GM23338 (cell line): ENCODE results near the gene TRIO. TPM values are rescaled to one million over a fixed set of nuclear protein-coding genes. Genes with fewer than 3 reads are reported as not detected.

Experiments used
- ATAC-seq: fragments of 200-7000 bp; cut with Tn5 transposase; 3 replicates; pipeline ENCODE4 v1.9.1; 2020
- DNase-seq: peaks from one replicate; pipeline ENCODE4 v3.0.0-alpha.2; 2015; ENCODE audit warnings: low spot score
- H2AFZ ChIP-seq: fragments of 200-600 bp; sonication (generic); 2 replicates; pipeline ENCODE4 v1.8.0; 2016; ENCODE audit warnings: antibody characterized with exemption, mild to moderate bottlenecking, moderate library complexity
- H3F3A ChIP-seq: fragments of 200-600 bp; sonication (generic); replicated peaks from 2 replicates; pipeline ENCODE4 v1.8.0; 2017; ENCODE audit warnings: antibody characterized with exemption, mixed run types, low read depth
- H3K27ac ChIP-seq: fragments of 200-600 bp; sonication (generic); 2 replicates; pipeline ENCODE4 v1.6.1; 2016; ENCODE audit warnings: low read depth
- H3K27me3 ChIP-seq: fragments of 200-600 bp; sonication (generic); 2 replicates; pipeline ENCODE4 v1.8.0; 2016; ENCODE audit warnings: mild to moderate bottlenecking, mixed run types, moderate library complexity; ENCODE audit not compliant: insufficient read depth
- H3K36me3 ChIP-seq: fragments of 200-600 bp; sonication (generic); 2 replicates; pipeline ENCODE4 v1.8.0; 2016; ENCODE audit warnings: mild to moderate bottlenecking; ENCODE audit not compliant: insufficient read depth
- H3K4me1 ChIP-seq: fragments of 200-600 bp; sonication (generic); 2 replicates; pipeline ENCODE4 v1.8.0; 2016; ENCODE audit warnings: mild to moderate bottlenecking, moderate library complexity; ENCODE audit not compliant: insufficient read depth
- H3K4me2 ChIP-seq: fragments of 200-600 bp; sonication (generic); 2 replicates; pipeline ENCODE4 v1.7.1; 2017; ENCODE audit warnings: mixed run types
- H3K4me3 ChIP-seq: fragments of 200-600 bp; sonication (generic); 2 replicates; pipeline ENCODE4 v1.6.1; 2016; ENCODE audit warnings: mixed run types
- H3K79me2 ChIP-seq: fragments of 200-600 bp; sonication (generic); replicated peaks from 2 replicates; pipeline ENCODE4 v1.8.0; 2017; ENCODE audit warnings: mild to moderate bottlenecking; ENCODE audit not compliant: insufficient read depth
- H3K9me2 ChIP-seq: fragments of 200-600 bp; sonication (generic); 2 replicates; pipeline ENCODE4 v1.8.0; 2017; ENCODE audit not compliant: insufficient read depth
- H4K20me1 ChIP-seq: fragments of 200-600 bp; sonication (generic); replicated peaks from 2 replicates; pipeline ENCODE4 v1.8.0; 2017; ENCODE audit warnings: mild to moderate bottlenecking; ENCODE audit not compliant: insufficient read depth
- H3K27ac Mint-ChIP-seq: 2 replicates; pipeline ENCODE4 v1.8.0; 2020; ENCODE audit warnings: inconsistent platforms, mild to moderate bottlenecking, moderate library complexity, mixed read lengths
- H3K27me3 Mint-ChIP-seq: 3 replicates; pipeline ENCODE4 v1.8.0; 2022; ENCODE audit warnings: low read depth, mild to moderate bottlenecking, moderate library complexity, mixed read lengths, inconsistent platforms; ENCODE audit not compliant: insufficient read depth, poor library complexity
- H3K36me3 Mint-ChIP-seq: 3 replicates; pipeline ENCODE4 v1.8.0; 2021; ENCODE audit warnings: low read depth, mild to moderate bottlenecking, inconsistent platforms, moderate library complexity, mixed read lengths
- H3K4me1 Mint-ChIP-seq: 3 replicates; pipeline ENCODE4 v1.8.0; 2020; ENCODE audit warnings: mild to moderate bottlenecking, inconsistent platforms, mixed read lengths
- H3K4me3 Mint-ChIP-seq: 3 replicates; pipeline ENCODE4 v1.8.0; 2021; ENCODE audit warnings: moderate library complexity, mild to moderate bottlenecking, inconsistent platforms, mixed read lengths
- H3K9me3 Mint-ChIP-seq: 3 replicates; pipeline ENCODE4 v1.8.0; 2020; ENCODE audit warnings: moderate library complexity, mild to moderate bottlenecking, inconsistent platforms, mixed read lengths
- CREB1 ChIP-seq: fragments of 250-450 bp; sonication (Bioruptor Pico); IDR thresholded peaks from 2 replicates; pipeline ENCODE4 v1.5.0; 2020; ENCODE audit warnings: low read depth, mild to moderate bottlenecking, moderate library complexity
- EZH2 ChIP-seq: fragments of 200-600 bp; sonication (generic); IDR thresholded peaks from one replicate; pipeline ENCODE4 v1.8.0; 2017; ENCODE audit warnings: antibody characterized with exemption, mild to moderate bottlenecking, low read depth; ENCODE audit not compliant: unreplicated experiment
- EZH2phosphoT487 ChIP-seq: fragments of 200-600 bp; sonication (generic); IDR thresholded peaks from one replicate; pipeline ENCODE4 v1.8.1; 2018; ENCODE audit warnings: antibody characterized with exemption; ENCODE audit not compliant: unreplicated experiment
- JUNB ChIP-seq: IDR thresholded peaks from one replicate; pipeline ENCODE4 v1.6.1; 2016; ENCODE audit warnings: antibody characterized with exemption; ENCODE audit not compliant: unreplicated experiment
- NANOG ChIP-seq: IDR thresholded peaks from 2 replicates; pipeline ENCODE4 v1.6.1; 2016; ENCODE audit warnings: antibody characterized with exemption, borderline replicate concordance
- POLR2AphosphoS5 ChIP-seq: IDR thresholded peaks from 2 replicates; pipeline ENCODE4 v1.6.1; 2016; ENCODE audit warnings: antibody characterized with exemption, low read depth
- STAT1 ChIP-seq: IDR thresholded peaks from one replicate; pipeline ENCODE4 v1.6.1; 2016; ENCODE audit warnings: antibody characterized with exemption; ENCODE audit not compliant: unreplicated experiment
- ZNF331 ChIP-seq: fragments of 250-450 bp; sonication (Bioruptor Pico); IDR thresholded peaks from 2 replicates; pipeline ENCODE4 v1.5.0; 2020; ENCODE audit warnings: low read depth, mild to moderate bottlenecking, moderate library complexity
- polyA plus RNA-seq: library from polyadenylated mRNA; unstranded; fragments of >200 nt; fragmentation: Nextera tagmentation; extraction: Ambion mirVana; gene quantifications from 2 replicates; pipeline ENCODE4 v1.2.1, GENCODE V29; 2016
- total RNA-seq: library from RNA; depleted of rRNA; stranded (reverse); fragments of >200 nt; shearing (Covaris generic); gene quantifications from 2 replicates; pipeline ENCODE4 v1.2.3, GENCODE V29; 2014
- TF ChIP-seq, protein P1 (sequence below): IDR thresholded peaks from one replicate; pipeline ENCODE4 v1.6.1; 2018; ENCODE audit warnings: antibody characterized with exemption; ENCODE audit not compliant: unreplicated experiment
- TF ChIP-seq, protein P2 (sequence below), 2 experiments: fragments of 200-600 bp in 1 of 2; sonication (generic) in 1 of 2; conservative IDR thresholded peaks; 2 replicates each; pipeline versions ENCODE4 v1.5.1 to v1.6.1; 2016 to 2017; ENCODE audit warnings: antibody characterized with exemption in 2 of 2, low read depth in 2 of 2, mild to moderate bottlenecking in 2 of 2, moderate library complexity in 1 of 2
- TF ChIP-seq, protein P3 (sequence below): IDR thresholded peaks from 2 replicates; pipeline ENCODE4 v1.6.1; 2016; ENCODE audit warnings: antibody characterized with exemption
- TF ChIP-seq, protein P4 (sequence below): fragments of 250-450 bp; sonication (Bioruptor Pico); IDR thresholded peaks from 2 replicates; pipeline ENCODE4 v1.5.0; 2020; ENCODE audit warnings: mild to moderate bottlenecking, moderate library complexity

Gene TRIO
- total and polyA plus RNA-seq, 2 experiments from 2014 or later = 13.8 to 113 TPM

DNA sequence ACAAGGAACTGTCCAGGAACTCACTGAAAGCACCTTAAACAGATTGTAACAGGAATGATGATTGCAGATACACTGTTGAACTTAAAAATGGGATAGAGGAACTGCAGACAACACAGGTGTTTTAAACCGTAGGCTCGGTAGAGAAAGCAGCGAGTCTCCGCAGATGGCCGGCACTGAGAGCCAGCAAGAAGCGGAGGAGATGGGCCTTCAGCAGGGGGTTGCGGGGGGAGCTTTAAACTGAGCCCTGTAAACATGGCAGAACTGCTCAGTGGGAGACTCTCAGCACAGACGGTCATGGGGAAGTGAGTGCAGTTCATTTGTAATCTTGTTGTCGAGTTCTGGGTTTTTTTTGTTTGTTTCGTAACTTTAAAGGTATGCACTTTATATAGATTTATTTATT, 283.4 kb downstream of the TRIO start:
- peak; percentile 20; the same call in 2 of the 3 replicates for ATAC-seq
- H3K36me3 Mint-ChIP-seq = peaks cover 24% of the 10 kb centered on the region; the same call in 2 of the 3 replicates
- Histone ChIP-seq H2AFZ (no peak overlapping the region), H3F3A (no peaks in the 10 kb centered on the region), H3K9me2 (no peaks in the 10 kb centered on the region), H3K79me2 (no peaks in the 10 kb centered on the region), H3K4me1 (no peaks in the 10 kb centered on the region), H3K4me2 (no peak overlapping the region), H3K4me3 (no peak overlapping the region), H4K20me1 (peaks cover 3% of the 10 kb centered on the region; the same call in 1 of the 2 replicates), H3K27me3 (no peaks in the 10 kb centered on the region), H3K36me3 (no peaks in the 10 kb centered on the region), H3K27ac (no peak overlapping the region; the same call in 1 of the 2 replicates)
- no peaks in the 10 kb centered on the region; the same call in 2 of the 3 replicates for H3K9me3 Mint-ChIP-seq
- no peak overlapping the region for H3K4me3 Mint-ChIP-seq
- TF ChIP-seq, protein P1, sequence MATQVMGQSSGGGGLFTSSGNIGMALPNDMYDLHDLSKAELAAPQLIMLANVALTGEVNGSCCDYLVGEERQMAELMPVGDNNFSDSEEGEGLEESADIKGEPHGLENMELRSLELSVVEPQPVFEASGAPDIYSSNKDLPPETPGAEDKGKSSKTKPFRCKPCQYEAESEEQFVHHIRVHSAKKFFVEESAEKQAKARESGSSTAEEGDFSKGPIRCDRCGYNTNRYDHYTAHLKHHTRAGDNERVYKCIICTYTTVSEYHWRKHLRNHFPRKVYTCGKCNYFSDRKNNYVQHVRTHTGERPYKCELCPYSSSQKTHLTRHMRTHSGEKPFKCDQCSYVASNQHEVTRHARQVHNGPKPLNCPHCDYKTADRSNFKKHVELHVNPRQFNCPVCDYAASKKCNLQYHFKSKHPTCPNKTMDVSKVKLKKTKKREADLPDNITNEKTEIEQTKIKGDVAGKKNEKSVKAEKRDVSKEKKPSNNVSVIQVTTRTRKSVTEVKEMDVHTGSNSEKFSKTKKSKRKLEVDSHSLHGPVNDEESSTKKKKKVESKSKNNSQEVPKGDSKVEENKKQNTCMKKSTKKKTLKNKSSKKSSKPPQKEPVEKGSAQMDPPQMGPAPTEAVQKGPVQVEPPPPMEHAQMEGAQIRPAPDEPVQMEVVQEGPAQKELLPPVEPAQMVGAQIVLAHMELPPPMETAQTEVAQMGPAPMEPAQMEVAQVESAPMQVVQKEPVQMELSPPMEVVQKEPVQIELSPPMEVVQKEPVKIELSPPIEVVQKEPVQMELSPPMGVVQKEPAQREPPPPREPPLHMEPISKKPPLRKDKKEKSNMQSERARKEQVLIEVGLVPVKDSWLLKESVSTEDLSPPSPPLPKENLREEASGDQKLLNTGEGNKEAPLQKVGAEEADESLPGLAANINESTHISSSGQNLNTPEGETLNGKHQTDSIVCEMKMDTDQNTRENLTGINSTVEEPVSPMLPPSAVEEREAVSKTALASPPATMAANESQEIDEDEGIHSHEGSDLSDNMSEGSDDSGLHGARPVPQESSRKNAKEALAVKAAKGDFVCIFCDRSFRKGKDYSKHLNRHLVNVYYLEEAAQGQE = no peak
- TF ChIP-seq ZNF331 = no peak
- TF ChIP-seq EZH2 = no peak
- TF ChIP-seq NANOG = no peak
- no peak for TF ChIP-seq STAT1
- TF ChIP-seq, protein P2, sequence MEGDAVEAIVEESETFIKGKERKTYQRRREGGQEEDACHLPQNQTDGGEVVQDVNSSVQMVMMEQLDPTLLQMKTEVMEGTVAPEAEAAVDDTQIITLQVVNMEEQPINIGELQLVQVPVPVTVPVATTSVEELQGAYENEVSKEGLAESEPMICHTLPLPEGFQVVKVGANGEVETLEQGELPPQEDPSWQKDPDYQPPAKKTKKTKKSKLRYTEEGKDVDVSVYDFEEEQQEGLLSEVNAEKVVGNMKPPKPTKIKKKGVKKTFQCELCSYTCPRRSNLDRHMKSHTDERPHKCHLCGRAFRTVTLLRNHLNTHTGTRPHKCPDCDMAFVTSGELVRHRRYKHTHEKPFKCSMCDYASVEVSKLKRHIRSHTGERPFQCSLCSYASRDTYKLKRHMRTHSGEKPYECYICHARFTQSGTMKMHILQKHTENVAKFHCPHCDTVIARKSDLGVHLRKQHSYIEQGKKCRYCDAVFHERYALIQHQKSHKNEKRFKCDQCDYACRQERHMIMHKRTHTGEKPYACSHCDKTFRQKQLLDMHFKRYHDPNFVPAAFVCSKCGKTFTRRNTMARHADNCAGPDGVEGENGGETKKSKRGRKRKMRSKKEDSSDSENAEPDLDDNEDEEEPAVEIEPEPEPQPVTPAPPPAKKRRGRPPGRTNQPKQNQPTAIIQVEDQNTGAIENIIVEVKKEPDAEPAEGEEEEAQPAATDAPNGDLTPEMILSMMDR (conservative IDR thresholded peaks at IDR 0.05; ENCODE audit: low read depth in 2 of 2) = no peak
- TF ChIP-seq JUNB = no peak
- no peak for TF ChIP-seq CREB1 (CRISPR knock-in tag)
- TF ChIP-seq, protein P3, sequence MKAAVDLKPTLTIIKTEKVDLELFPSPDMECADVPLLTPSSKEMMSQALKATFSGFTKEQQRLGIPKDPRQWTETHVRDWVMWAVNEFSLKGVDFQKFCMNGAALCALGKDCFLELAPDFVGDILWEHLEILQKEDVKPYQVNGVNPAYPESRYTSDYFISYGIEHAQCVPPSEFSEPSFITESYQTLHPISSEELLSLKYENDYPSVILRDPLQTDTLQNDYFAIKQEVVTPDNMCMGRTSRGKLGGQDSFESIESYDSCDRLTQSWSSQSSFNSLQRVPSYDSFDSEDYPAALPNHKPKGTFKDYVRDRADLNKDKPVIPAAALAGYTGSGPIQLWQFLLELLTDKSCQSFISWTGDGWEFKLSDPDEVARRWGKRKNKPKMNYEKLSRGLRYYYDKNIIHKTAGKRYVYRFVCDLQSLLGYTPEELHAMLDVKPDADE = no peak
- TF ChIP-seq POLR2AphosphoS5 = no peak
- TF ChIP-seq, protein P4, sequence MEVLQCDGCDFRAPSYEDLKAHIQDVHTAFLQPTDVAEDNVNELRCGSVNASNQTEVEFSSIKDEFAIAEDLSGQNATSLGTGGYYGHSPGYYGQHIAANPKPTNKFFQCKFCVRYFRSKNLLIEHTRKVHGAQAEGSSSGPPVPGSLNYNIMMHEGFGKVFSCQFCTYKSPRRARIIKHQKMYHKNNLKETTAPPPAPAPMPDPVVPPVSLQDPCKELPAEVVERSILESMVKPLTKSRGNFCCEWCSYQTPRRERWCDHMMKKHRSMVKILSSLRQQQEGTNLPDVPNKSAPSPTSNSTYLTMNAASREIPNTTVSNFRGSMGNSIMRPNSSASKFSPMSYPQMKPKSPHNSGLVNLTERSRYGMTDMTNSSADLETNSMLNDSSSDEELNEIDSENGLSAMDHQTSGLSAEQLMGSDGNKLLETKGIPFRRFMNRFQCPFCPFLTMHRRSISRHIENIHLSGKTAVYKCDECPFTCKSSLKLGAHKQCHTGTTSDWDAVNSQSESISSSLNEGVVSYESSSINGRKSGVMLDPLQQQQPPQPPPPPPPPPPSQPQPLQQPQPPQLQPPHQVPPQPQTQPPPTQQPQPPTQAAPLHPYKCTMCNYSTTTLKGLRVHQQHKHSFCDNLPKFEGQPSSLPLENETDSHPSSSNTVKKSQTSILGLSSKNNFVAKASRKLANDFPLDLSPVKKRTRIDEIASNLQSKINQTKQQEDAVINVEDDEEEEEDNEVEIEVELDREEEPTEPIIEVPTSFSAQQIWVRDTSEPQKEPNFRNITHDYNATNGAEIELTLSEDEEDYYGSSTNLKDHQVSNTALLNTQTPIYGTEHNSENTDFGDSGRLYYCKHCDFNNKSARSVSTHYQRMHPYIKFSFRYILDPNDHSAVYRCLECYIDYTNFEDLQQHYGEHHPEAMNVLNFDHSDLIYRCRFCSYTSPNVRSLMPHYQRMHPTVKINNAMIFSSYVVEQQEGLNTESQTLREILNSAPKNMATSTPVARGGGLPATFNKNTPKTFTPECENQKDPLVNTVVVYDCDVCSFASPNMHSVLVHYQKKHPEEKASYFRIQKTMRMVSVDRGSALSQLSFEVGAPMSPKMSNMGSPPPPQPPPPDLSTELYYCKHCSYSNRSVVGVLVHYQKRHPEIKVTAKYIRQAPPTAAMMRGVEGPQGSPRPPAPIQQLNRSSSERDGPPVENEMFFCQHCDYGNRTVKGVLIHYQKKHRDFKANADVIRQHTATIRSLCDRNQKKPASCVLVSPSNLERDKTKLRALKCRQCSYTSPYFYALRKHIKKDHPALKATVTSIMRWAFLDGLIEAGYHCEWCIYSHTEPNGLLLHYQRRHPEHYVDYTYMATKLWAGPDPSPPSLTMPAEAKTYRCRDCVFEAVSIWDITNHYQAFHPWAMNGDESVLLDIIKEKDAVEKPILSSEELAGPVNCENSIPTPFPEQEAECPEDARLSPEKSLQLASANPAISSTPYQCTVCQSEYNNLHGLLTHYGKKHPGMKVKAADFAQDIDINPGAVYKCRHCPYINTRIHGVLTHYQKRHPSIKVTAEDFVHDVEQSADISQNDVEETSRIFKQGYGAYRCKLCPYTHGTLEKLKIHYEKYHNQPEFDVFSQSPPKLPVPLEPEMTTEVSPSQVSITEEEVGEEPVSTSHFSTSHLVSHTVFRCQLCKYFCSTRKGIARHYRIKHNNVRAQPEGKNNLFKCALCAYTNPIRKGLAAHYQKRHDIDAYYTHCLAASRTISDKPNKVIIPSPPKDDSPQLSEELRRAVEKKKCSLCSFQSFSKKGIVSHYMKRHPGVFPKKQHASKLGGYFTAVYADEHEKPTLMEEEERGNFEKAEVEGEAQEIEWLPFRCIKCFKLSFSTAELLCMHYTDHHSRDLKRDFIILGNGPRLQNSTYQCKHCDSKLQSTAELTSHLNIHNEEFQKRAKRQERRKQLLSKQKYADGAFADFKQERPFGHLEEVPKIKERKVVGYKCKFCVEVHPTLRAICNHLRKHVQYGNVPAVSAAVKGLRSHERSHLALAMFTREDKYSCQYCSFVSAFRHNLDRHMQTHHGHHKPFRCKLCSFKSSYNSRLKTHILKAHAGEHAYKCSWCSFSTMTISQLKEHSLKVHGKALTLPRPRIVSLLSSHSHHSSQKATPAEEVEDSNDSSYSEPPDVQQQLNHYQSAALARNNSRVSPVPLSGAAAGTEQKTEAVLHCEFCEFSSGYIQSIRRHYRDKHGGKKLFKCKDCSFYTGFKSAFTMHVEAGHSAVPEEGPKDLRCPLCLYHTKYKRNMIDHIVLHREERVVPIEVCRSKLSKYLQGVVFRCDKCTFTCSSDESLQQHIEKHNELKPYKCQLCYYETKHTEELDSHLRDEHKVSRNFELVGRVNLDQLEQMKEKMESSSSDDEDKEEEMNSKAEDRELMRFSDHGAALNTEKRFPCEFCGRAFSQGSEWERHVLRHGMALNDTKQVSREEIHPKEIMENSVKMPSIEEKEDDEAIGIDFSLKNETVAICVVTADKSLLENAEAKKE (CRISPR knock-in tag) = no peak
- no peak for TF ChIP-seq EZH2phosphoT487
- DNase-seq = no peak
- peaks cover 4% of the 10 kb centered on the region for H3K27me3 Mint-ChIP-seq
- H3K27ac Mint-ChIP-seq = peak overlapping the region; percentile 19; the same call in 1 of the 2 replicates
- peaks cover 33% of the 10 kb centered on the region for H3K4me1 Mint-ChIP-seq
